Measurements from ENCODE around the gene KRT14.
A peak's percentile ranks its signal among the peaks of the same experiment; 100 is the strongest.

The KRT14 gene

DNA sequence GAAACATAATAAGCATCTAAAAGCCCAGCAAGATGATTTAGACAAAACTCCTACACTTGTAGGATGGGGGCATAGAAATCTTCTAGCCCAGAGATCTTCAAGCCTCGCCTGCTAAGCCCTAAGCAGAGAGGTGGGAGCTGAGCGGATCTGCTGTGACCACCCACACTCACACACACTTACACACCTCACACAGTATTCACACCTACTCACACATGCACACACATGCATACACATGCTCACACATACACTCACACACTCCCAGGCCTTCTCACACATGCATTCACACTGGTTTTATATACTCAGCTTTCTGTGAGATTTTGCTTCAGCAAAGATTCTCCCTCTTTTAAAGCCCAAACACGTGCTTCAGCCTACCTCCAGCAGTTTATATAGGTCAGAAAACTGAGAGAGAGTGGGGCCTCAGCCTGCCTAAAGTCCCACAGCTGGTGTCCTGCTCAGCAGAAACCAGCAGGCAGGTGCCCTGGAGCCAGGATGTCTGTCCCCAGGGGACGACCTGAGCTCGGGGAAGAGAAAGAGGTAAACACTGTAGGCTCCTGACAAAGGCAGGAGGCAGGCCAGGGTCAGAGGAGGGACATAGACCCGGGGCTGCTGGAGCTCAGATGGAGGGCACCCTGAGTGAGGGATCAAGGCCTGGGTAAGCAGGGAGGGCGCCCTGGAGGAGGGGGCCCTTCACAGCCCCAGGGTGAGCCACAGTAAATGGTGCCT lies 46.6 kb downstream of the KRT14 start:
- DNase-seq (ENCODE audit: low read depth) = no peak
- TF ChIP-seq, protein P1, sequence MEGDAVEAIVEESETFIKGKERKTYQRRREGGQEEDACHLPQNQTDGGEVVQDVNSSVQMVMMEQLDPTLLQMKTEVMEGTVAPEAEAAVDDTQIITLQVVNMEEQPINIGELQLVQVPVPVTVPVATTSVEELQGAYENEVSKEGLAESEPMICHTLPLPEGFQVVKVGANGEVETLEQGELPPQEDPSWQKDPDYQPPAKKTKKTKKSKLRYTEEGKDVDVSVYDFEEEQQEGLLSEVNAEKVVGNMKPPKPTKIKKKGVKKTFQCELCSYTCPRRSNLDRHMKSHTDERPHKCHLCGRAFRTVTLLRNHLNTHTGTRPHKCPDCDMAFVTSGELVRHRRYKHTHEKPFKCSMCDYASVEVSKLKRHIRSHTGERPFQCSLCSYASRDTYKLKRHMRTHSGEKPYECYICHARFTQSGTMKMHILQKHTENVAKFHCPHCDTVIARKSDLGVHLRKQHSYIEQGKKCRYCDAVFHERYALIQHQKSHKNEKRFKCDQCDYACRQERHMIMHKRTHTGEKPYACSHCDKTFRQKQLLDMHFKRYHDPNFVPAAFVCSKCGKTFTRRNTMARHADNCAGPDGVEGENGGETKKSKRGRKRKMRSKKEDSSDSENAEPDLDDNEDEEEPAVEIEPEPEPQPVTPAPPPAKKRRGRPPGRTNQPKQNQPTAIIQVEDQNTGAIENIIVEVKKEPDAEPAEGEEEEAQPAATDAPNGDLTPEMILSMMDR (IDR thresholded peaks at IDR 0.05; ENCODE audit: low read length, missing control alignments) = no peak
- H3K4me3 ChIP-seq (replicated peaks; ENCODE audit: low read depth, low read length) = no peak overlapping the region

DNA sequence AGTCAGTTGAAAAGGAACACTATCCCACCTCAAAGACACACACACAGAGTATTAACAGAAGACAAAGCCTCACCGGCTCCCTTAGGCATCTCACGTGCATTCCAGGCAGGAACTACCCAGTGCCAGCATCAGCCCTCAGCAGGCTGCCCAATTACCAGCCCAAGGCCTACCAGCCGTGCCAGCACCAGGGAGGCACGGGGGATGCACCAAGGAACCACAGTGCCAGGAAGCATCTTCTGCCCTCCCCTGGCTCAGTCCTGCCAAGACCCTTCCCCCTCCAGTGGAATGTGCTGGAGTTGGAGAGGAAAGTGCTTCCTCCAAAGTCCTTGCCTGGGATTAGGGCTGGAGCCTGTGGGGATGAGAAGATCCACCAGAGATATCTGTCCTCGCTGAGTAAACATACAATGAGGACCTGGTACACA lies 47.6 kb downstream of the KRT14 start:
- TF ChIP-seq, protein P1 (IDR thresholded peaks at IDR 0.05; ENCODE audit: low read length, missing control alignments) = no peak
- no peak overlapping the region for H3K4me3 ChIP-seq (replicated peaks; ENCODE audit: low read depth, low read length)
- no peak for DNase-seq (ENCODE audit: low read depth)

DNA sequence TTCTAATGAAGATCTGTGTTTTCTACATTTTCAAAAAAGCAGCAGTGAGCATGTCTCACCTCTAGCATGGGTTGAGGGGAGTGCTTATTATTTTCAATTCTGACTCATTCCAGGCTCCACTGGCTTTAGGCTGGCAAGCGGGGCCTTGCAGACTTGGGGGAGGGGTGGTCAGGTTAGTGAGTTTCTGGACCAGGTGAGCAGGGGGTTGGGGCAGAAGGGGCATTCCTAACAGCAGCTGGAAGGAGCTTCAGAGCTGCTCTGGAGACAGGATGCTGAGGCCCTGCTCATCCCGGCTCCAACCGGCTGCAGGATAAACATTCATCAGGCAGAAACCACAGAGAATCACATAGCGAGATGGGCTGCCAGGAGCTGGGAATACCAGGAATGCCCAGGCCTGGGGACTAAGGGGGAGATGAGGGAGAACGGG lies 48.1 kb downstream of the KRT14 start:
- no peak overlapping the region for H3K4me3 ChIP-seq (replicated peaks; ENCODE audit: low read depth, low read length)
- TF ChIP-seq, protein P1 (IDR thresholded peaks at IDR 0.05; ENCODE audit: low read length, missing control alignments) = no peak

DNA sequence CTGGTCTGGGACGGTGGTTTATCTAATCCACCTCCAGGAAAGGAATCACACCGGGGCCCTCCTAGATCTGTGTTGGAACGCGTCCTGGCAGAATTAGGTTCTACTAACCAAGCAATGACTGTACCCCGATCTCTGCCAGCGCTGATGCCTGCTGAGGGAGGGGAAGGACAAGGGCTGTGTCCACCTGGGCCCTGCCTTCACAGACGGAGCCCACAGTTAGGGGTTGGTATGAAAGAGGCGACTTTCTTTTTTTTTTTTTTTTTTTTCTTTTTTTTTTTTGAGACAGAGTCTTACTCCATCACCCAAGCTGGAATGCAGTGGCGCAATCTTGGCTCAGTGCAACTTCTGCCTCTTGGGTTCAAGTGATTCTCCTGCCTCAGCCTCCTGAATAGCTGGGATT lies 48.7 kb downstream of the KRT14 start:
- no peak overlapping the region for H3K4me3 ChIP-seq (replicated peaks; ENCODE audit: low read depth, low read length)
- TF ChIP-seq, protein P1 (IDR thresholded peaks at IDR 0.05; ENCODE audit: low read length, missing control alignments) = no peak
- DNase-seq (ENCODE audit: low read depth) = peak; percentile 55

More for the DNA sequence above, 48.1 kb downstream of the KRT14 start:
- DNase-seq (ENCODE audit: low read depth) = no peak

DNA sequence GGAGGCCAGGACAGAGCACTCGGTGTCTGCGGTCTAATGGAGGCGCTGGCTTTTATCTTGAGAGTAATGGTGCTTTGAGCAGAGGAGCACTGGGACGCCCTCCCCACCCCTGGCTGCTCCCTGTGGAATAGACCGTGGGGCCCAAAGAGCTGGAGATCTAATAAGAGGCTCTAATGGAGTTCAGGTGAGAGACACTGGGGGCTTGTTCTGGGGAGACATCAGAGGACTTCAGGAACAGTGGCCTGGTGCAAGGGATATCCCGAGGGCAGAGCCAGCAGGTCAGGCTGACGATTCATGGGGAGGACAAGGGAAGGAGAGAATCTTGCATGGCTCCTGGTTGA lies 49.1 kb downstream of the KRT14 start:
- H3K4me3 ChIP-seq (replicated peaks; ENCODE audit: low read depth, low read length) = no peak overlapping the region
- no peak for DNase-seq (ENCODE audit: low read depth)
- TF ChIP-seq, protein P1 (IDR thresholded peaks at IDR 0.05; ENCODE audit: low read length, missing control alignments) = no peak

DNA sequence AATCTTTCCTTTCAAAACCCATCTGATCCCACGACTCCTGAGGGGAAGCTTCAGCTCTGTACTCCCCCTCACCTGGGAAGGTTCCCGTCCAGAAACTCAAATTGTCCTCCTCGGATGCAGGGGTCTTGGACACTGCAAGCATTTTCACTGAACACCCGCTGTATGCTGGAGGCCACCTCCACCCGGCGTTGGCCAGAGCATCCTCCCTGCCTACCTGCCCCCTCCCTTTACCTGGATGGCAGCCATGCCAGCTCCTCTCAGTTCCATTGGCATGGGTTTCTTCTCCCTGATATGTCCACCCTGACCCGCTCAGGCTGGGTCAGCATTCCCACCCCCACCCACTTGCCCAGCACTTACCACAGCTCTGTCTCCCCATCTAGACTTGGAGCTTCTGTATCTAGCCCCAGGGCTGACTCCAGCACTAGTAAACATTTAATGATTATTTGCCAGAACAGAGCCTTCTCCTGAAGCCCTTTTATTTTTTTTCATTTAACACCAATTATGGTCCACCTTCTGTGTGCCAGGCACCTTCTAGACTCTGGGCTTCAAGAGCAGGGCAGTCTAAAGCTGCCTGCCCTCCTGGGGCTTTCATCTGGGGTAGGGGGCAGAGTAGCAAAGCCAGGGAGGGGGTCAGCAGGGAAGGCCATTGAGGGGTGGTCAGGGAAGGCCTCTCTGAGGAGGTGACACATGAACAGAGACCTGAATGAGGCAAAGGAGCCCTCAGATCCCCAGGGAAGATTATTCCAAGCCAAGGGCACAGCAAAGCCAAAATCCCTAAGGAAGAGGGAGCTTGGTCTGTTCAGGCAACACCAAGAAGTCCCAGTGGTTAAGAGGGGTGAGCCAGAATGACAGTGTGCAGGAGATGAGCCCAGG lies 49.7 kb downstream of the KRT14 start:
- DNase-seq (ENCODE audit: low read depth) = no peak
- no peak overlapping the region for H3K4me3 ChIP-seq (replicated peaks; ENCODE audit: low read depth, low read length)
- TF ChIP-seq, protein P1 (IDR thresholded peaks at IDR 0.05; ENCODE audit: low read length, missing control alignments) = no peak

All from fibroblast of pulmonary artery (primary cell).